Brain microvascular endothelial cell (primary cell): ENCODE data around the gene LAIR1.

Experiments used
- DNase-seq: peaks from one replicate; pipeline ENCODE4 v3.0.0-alpha.2; 2020
- H3K27ac ChIP-seq: fragments of 250-450 bp; sonication (Bioruptor Pico); 2 replicates; pipeline ENCODE4 v1.5.1; 2020; ENCODE audit warnings: mild to moderate bottlenecking, moderate library complexity
- H3K27me3 ChIP-seq: fragments of 250-450 bp; sonication (Bioruptor Pico); replicated peaks from 2 replicates; pipeline ENCODE4 v1.5.1; 2020; ENCODE audit warnings: mild to moderate bottlenecking
- H3K36me3 ChIP-seq: fragments of 250-450 bp; sonication (Bioruptor Pico); replicated peaks from 2 replicates; pipeline ENCODE4 v1.5.1; 2020; ENCODE audit warnings: mild to moderate bottlenecking
- H3K4me3 ChIP-seq: 2 replicates; pipeline ENCODE4 v1.5.1; 2011; ENCODE audit warnings: low read depth, mild to moderate bottlenecking, control low read depth, low read length, moderate library complexity
- CTCF ChIP-seq: IDR thresholded peaks from 2 replicates; pipeline ENCODE4 v1.5.1; 2011; ENCODE audit warnings: low read depth, mild to moderate bottlenecking, moderate library complexity, low read length, control low read depth, inconsistent platforms; ENCODE audit errors: missing control alignments
- in situ Hi-C: cut with HindIII; loops from 2 replicates; pipeline ENCODE4 v1.10.0; 2017; ENCODE audit warnings: low sequenced_read_pairs, low pct_ligation_motif_present

LAIR1 gene

DNA sequence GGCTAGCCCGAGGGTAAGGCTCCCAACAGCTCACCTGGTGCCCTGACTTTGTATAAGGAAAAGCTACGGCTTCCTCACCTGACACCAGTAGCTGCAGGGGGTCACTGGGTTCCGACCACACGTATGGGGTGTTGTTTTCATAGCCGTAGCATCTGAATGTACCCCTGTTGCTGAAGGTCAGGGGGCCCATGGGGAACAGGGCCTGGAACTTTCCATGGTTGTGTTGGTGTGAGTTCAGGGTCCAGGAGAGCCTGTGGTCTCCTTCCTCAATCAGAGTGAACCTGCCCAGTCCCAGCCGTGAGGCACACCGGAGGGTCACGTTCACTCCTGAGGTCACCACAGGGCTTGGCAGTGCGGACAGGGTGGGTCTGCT lies 26.9 kb downstream of the LAIR1 start:
- in situ Hi-C loops, result no loop called here
- no peak for TF ChIP-seq CTCF
- no peaks in the 10 kb centered on the region for H3K27me3 ChIP-seq

GRCh38 chr19:54336893-54337857 lies 27.6 kb downstream of the LAIR1 start:
- DNase-seq, result no peak
- no peaks in the 10 kb centered on the region for H3K27me3 ChIP-seq
- no peak overlapping the region for H3K27ac ChIP-seq
- H3K4me3 ChIP-seq, result no peak overlapping the region
- H3K36me3 ChIP-seq, result no peaks in the 10 kb centered on the region
- in situ Hi-C loops, result no loop called here
- no peak for TF ChIP-seq CTCF

More for the DNA sequence above, 26.9 kb downstream of the LAIR1 start:
- DNase-seq, result no peak
- no peak overlapping the region for H3K4me3 ChIP-seq
- H3K36me3 ChIP-seq, result no peaks in the 10 kb centered on the region
- H3K27ac ChIP-seq, result no peak overlapping the region

GRCh38 chr19:54335979-54336892 lies 28.5 kb downstream of the LAIR1 start:
- in situ Hi-C loops, result no loop called here
- Histone ChIP-seq H3K27ac (no peak overlapping the region), H3K27me3 (no peaks in the 10 kb centered on the region), H3K36me3 (no peaks in the 10 kb centered on the region), H3K4me3 (no peak overlapping the region)
- DNase-seq, result no peak
- TF ChIP-seq CTCF, result no peak

- no peak for TF ChIP-seq CTCF
Measured at GRCh38 chr19:54335164-54335563, 29.6 kb downstream of the LAIR1 start.

DNA sequence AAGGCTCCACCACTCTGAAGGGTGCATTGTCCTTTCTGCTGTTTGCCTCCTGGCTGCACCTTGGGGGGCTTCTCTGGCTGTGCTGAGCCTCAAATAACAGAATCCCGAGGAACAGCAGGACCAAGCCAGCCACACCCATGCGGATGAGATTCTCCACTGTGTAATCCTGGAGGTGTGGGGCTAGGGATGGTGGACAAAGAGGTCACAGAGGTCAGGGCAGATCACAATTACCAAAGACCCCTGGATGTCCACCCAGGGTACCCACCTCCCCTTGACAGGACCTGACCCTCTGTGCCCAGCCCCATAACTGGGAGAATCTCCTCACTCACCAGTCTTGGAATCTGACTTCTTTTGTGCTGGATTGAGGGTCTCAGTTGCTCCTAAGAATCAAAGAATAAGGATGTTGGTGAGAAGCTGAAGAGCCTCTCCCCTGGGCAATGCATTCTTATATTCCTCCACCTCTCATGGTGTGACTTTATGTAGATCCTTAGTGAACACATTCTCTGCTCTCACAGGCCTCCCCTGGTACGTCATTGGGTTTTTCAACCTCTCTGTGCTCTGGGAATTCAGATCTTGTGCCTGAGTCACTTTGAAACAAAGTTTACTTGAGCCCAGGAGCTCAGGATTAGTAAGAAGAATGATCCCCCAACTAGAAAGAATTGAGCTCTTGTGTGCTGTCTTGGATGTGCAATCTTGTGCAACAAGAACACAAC lies 31.0 kb downstream of the LAIR1 start:
- no peaks in the 10 kb centered on the region for H3K27me3 ChIP-seq
- DNase-seq, result no peak
- H3K36me3 ChIP-seq, result no peaks in the 10 kb centered on the region
- TF ChIP-seq CTCF, result no peak
- H3K4me3 ChIP-seq, result no peak overlapping the region
- in situ Hi-C loops, result no loop called here
- no peak overlapping the region for H3K27ac ChIP-seq

More at GRCh38 chr19:54335164-54335563, 29.6 kb downstream of the LAIR1 start:
- Histone ChIP-seq H3K27ac (no peak overlapping the region), H3K4me3 (no peak overlapping the region), H3K36me3 (no peaks in the 10 kb centered on the region), H3K27me3 (no peaks in the 10 kb centered on the region)
- no peak for DNase-seq
- in situ Hi-C loops, result no loop called here
